ENCODE results near the gene ZFY. TPM values are rescaled to one million over a fixed set of nuclear protein-coding genes. Genes with fewer than 3 reads are reported as not detected.

The ZFY gene
- total RNA-seq, result 13.0 TPM
- long read RNA-seq, full-length matches to known transcripts, result 5 of 13 reads
- long read RNA-seq, partial matches to known transcripts, result 2 of 13 reads
- long read RNA-seq, other reads (novel, unspliced or antisense), result 6 of 13 reads

- peak; percentile 80 for DNase-seq
- intact Hi-C loops (cut with micrococcal nuclease), result no loop called here
- ATAC-seq, result peak; percentile 81
Measured at GRCh38 chrY:2934861-2935715, at the start of gene ZFY. ZFY (plus strand) TSS chrY:2935381; CDS start chrY:2953937, 18,556 bp downstream.

- intact Hi-C loops (cut with micrococcal nuclease), result no loop called here
- DNase-seq (no peak), ATAC-seq (no peak)
Measured at GRCh38 chrY:2885880-2886279, 49.3 kb upstream of the ZFY start.

GRCh38 chrY:2887386-2887785 is 47.8 kb upstream of the ZFY start:
- no peak for ATAC-seq
- no peak for DNase-seq
- intact Hi-C loops (cut with micrococcal nuclease), result no loop called here

GRCh38 chrY:2887955-2888354 is 47.2 kb upstream of the ZFY start:
- intact Hi-C loops (cut with micrococcal nuclease), result no loop called here
- no peak for DNase-seq
- ATAC-seq, result no peak

GRCh38 chrY:2893471-2893870 is 41.7 kb upstream of the ZFY start:
- intact Hi-C loops (cut with micrococcal nuclease), result no loop called here
- DNase-seq (no peak), ATAC-seq (no peak)

- DNase-seq, result no peak
- ATAC-seq, result no peak
- intact Hi-C loops (cut with micrococcal nuclease), result no loop called here
Measured at GRCh38 chrY:2896050-2896449, 39.1 kb upstream of the ZFY start.

GRCh38 chrY:2907356-2907755 is 27.8 kb upstream of the ZFY start:
- ATAC-seq (no peak), DNase-seq (no peak)
- intact Hi-C loops (cut with micrococcal nuclease), result no loop called here

GRCh38 chrY:2913066-2913815 is 21.9 kb upstream of the ZFY start:
- no peak for ATAC-seq
- no peak for DNase-seq
- intact Hi-C loops (cut with micrococcal nuclease), result no loop called here

GRCh38 chrY:2934078-2934477 is 1.1 kb upstream of the ZFY start:
- DNase-seq, result peak; percentile 34
- intact Hi-C loops (cut with micrococcal nuclease), result no loop called here
- ATAC-seq, result no peak

GRCh38 chrY:2935716-2936435 is 695 bp downstream of the ZFY start:
- ATAC-seq, result peak; percentile 92
- DNase-seq, result peak; percentile 92
- intact Hi-C loops (cut with micrococcal nuclease), result no loop called here

GRCh38 chrY:2936436-2936750 is 1.2 kb downstream of the ZFY start:
- no peak for ATAC-seq
- intact Hi-C loops (cut with micrococcal nuclease), result no loop called here
- DNase-seq, result no peak

GRCh38 chrY:2937149-2937548 is 2.0 kb downstream of the ZFY start:
- DNase-seq (no peak), ATAC-seq (no peak)
- intact Hi-C loops (cut with micrococcal nuclease), result no loop called here

GRCh38 chrY:2949590-2950252 is 14.5 kb downstream of the ZFY start:
- DNase-seq, result no peak
- intact Hi-C loops (cut with micrococcal nuclease), result no loop called here

GRCh38 chrY:2950655-2951054 is 15.5 kb downstream of the ZFY start:
- intact Hi-C loops (cut with micrococcal nuclease), result no loop called here
- no peak for ATAC-seq
- no peak for DNase-seq

More at GRCh38 chrY:2949590-2950252, 14.5 kb downstream of the ZFY start:
- ATAC-seq, result no peak

- DNase-seq (no peak), ATAC-seq (no peak)
- intact Hi-C loops (cut with micrococcal nuclease), result no loop called here
Measured at GRCh38 chrY:2952912-2953311, 17.7 kb downstream of the ZFY start.

GRCh38 chrY:2954735-2955134 is 19.6 kb downstream of the ZFY start:
- intact Hi-C loops (cut with micrococcal nuclease), result no loop called here
- DNase-seq, result no peak
- no peak for ATAC-seq

- intact Hi-C loops (cut with micrococcal nuclease), result no loop called here
- DNase-seq (no peak), ATAC-seq (no peak)
Measured at GRCh38 chrY:2955561-2955960, 20.4 kb downstream of the ZFY start.

GRCh38 chrY:2962061-2962460 is 26.9 kb downstream of the ZFY start:
- intact Hi-C loops (cut with micrococcal nuclease), result no loop called here
- no peak for DNase-seq
- ATAC-seq, result no peak

- DNase-seq (no peak), ATAC-seq (no peak)
- intact Hi-C loops (cut with micrococcal nuclease), result no loop called here
Measured at GRCh38 chrY:2964814-2965213, 29.6 kb downstream of the ZFY start.

Data from left ventricle myocardium superior (tissue), 1 donor.